Right atrium auricular region (tissue), 2 donors: ENCODE results near the gene DPP3. TPM values are rescaled to one million over a fixed set of nuclear protein-coding genes. Genes with fewer than 3 reads are reported as not detected.

ENCODE experiments used
- DNase-seq: peaks from one replicate; pipeline ENCODE4 v3.0.0-alpha.2; 2019; ENCODE audit warnings: low spot score
- H3K27ac ChIP-seq, 2 donors: fragments of 200-600 bp; sonication (generic); 1 replicate in 1 of 2; 2 replicates in 1 of 2; pipeline ENCODE4 v1.5.1; 2016 to 2019
- H3K27me3 ChIP-seq, 2 donors: fragments of 200-600 bp; sonication (generic); one replicate each; pipeline versions ENCODE4 v1.5.1 to v1.6.0; 2017 to 2019
- H3K36me3 ChIP-seq: fragments of 200-600 bp; sonication (generic); one replicate; pipeline ENCODE4 v1.5.1; 2016
- H3K4me1 ChIP-seq, 2 donors: fragments of 200-600 bp; sonication (generic); one replicate each; pipeline versions ENCODE4 v1.5.1 to v1.6.0; 2017 to 2019
- H3K4me3 ChIP-seq, 2 donors: fragments of 200-600 bp; sonication (generic); 1 replicate in 1 of 2; 2 replicates in 1 of 2; pipeline ENCODE4 v1.5.1; 2017 to 2019; ENCODE audit warnings: mild to moderate bottlenecking in 1 of 2, moderate library complexity in 1 of 2
- H3K9me3 ChIP-seq, 2 donors: fragments of 200-600 bp; sonication (generic); one replicate each; pipeline ENCODE4 v1.5.1; 2019
- total RNA-seq, 2 donors: library from RNA; depleted of rRNA; stranded (reverse); fragments of >200 nt; gene quantifications; one replicate each; pipeline ENCODE4 v1.1.0, GENCODE V29; 2016
- TF ChIP-seq, protein P1 (sequence below), 2 donors: fragments of 200-600 bp; sonication (generic); IDR thresholded peaks; one replicate each; pipeline ENCODE4 v1.5.1; 2019; ENCODE audit warnings: antibody characterized with exemption in 2 of 2

The DPP3 gene
- total RNA-seq, 2 donors from 2014 or later: 8.2 to 11.1 TPM

DNA sequence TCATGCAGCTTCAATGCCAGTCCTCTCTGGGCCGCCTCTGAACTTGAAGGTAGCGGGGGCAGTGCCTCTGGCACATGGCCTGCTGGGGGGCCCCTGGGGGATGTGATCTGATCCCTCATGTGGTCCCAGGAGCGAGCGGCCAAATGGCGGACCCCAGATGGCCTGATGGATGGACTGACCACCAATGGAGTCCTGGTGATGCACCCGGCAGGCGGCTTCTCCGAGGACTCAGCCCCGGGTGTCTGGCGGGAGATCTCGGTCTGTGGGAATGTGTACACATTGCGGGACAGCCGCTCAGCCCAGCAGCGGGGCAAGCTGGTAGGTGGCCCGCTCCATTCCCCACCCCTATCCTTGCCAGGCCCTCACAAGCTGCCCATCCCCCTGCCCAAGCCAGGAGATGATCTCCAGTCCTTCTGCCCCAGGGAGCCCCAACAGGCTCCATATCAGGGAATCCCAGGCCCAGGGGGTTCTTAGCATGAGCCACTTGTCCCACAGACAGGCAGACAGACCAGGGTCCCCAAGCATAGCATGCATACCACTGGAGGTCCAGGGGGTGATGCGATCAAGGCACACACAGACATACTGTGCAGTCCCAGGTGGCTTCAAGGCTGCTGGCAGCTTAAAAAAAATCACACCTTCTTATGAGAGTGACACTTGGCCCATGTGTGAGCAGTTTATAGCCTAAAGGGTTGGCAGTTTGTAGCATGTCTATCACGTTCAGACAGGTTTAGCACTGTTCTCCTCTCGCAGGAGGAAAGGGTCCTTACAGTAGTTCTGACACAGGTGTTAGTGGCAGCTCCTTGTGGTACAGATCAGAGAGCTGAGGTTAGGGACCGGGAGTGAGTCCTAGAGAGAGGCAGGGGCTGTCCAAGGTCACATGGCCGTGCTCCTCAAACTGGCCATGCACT lies 6.4 kb upstream of the DPP3 start:
- Histone ChIP-seq H3K4me3 (no peak overlapping the region), H3K4me1 (peaks cover 0 to under 1% of the 10 kb centered on the region in 2 donors), H3K27ac (no peak overlapping the region), H3K36me3 (peaks cover 32% of the 10 kb centered on the region), H3K27me3 (no peaks in the 10 kb centered on the region), H3K9me3 (no peaks in the 10 kb centered on the region)
- TF ChIP-seq, protein P1, sequence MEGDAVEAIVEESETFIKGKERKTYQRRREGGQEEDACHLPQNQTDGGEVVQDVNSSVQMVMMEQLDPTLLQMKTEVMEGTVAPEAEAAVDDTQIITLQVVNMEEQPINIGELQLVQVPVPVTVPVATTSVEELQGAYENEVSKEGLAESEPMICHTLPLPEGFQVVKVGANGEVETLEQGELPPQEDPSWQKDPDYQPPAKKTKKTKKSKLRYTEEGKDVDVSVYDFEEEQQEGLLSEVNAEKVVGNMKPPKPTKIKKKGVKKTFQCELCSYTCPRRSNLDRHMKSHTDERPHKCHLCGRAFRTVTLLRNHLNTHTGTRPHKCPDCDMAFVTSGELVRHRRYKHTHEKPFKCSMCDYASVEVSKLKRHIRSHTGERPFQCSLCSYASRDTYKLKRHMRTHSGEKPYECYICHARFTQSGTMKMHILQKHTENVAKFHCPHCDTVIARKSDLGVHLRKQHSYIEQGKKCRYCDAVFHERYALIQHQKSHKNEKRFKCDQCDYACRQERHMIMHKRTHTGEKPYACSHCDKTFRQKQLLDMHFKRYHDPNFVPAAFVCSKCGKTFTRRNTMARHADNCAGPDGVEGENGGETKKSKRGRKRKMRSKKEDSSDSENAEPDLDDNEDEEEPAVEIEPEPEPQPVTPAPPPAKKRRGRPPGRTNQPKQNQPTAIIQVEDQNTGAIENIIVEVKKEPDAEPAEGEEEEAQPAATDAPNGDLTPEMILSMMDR (IDR thresholded peaks at IDR 0.05): no peak
- no peak for DNase-seq

DNA sequence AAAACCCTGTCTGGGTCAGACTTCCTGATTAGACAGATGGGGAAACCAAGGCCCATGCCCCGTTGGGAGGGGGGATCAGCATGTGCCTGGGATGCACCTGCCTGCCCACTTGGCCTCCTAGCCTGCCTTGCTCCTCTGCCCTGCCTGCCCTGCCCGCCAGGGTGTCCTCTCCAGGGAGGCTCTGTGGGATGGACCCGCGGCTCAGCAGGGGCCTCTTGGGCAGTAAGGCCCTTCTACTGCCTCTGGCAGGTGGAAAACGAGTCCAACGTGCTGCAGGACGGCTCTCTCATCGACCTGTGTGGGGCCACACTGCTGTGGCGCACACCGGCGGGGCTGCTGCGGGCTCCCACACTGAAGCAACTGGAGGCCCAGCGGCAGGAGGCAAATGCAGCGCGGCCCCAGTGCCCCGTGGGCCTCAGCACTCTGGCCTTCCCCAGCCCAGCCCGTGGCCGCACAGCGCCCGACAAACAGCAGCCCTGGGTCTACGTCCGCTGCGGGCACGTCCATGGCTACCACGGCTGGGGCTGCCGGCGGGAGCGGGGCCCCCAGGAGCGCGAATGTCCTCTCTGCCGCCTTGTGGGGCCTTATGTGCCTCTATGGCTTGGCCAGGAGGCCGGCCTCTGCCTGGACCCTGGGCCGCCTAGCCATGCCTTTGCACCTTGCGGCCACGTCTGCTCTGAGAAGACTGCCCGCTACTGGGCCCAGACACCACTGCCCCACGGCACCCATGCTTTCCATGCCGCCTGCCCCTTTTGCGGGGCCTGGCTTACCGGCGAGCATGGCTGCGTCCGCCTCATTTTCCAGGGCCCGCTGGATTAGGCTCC lies 4.7 kb upstream of the DPP3 start:
- no peak for DNase-seq
- Histone ChIP-seq H3K27me3 (no peaks in the 10 kb centered on the region), H3K9me3 (no peaks in the 10 kb centered on the region), H3K27ac (no peak overlapping the region), H3K4me3 (no peak overlapping the region), H3K36me3 (peaks cover 32% of the 10 kb centered on the region), H3K4me1 (peaks cover 0 to 11% of the 10 kb centered on the region in 2 donors)
- TF ChIP-seq, protein P1 (IDR thresholded peaks at IDR 0.05): no peak

DNA sequence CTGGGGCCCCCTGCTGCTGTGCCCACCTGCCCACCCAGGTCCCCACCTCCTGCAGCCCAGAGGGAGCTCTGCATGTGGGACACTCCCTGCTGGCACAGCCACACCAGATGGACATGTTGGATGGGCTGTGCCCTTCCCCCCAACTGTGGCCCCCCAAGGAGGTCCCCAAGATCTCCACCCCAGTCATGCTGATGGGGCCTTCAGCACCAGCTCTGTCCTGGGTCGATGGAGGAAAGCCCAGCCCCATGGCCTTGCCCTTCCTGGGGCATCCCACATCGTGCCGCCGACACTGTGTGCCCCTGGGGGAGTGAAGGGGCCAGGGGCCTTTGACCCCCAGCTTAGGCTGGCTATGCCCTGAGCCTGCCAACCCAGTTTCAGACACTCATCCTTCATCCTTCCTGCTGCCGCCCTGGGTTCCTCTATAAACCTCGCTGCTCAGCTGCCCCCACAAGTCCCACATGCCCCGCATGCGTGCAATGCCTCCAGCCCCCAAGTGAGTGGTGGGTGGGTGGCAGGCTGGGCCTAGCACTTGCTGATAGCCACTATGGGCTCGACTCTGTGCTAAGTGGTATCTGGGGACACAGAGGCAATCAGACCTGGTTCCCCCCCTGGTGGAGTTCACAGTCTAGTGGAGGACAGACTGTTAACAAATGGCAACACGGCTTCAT lies 3.9 kb upstream of the DPP3 start:
- TF ChIP-seq, protein P1 (IDR thresholded peaks at IDR 0.05): no peak
- peaks cover 0 to 18% of the 10 kb centered on the region in 2 donors for H3K4me1 ChIP-seq
- H3K4me3 ChIP-seq: no peak overlapping the region
- no peak overlapping the region for H3K27ac ChIP-seq
- DNase-seq: no peak
- H3K27me3 ChIP-seq: no peaks in the 10 kb centered on the region
- peaks cover 32% of the 10 kb centered on the region for H3K36me3 ChIP-seq
- H3K9me3 ChIP-seq: no peaks in the 10 kb centered on the region

DNA sequence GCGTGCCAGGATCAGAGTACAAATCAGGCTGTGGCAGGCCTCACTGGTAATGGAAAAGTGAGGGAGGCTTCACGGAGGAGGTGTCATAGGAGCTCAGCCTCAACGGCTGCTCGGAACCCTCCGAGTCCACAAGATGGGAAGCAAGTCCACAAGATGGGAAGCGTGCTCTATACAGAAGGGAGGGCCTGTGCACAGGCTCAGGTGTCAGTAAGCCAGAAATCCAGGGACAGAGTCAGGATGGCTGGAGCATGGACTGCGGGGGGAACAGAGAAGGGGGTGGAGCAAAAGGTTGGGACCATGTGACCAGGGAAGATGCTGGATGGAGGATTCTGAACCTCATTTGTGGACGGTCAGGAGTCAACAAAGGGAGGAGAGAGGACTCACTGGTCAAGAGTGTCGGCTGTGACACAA lies 3.4 kb upstream of the DPP3 start:
- Histone ChIP-seq H3K27me3 (no peaks in the 10 kb centered on the region), H3K4me1 (peaks cover 0 to 18% of the 10 kb centered on the region in 2 donors), H3K9me3 (no peaks in the 10 kb centered on the region), H3K27ac (no peak overlapping the region), H3K4me3 (no peak overlapping the region), H3K36me3 (peaks cover 32% of the 10 kb centered on the region)
- TF ChIP-seq, protein P1 (IDR thresholded peaks at IDR 0.05): no peak
- no peak for DNase-seq

DNA sequence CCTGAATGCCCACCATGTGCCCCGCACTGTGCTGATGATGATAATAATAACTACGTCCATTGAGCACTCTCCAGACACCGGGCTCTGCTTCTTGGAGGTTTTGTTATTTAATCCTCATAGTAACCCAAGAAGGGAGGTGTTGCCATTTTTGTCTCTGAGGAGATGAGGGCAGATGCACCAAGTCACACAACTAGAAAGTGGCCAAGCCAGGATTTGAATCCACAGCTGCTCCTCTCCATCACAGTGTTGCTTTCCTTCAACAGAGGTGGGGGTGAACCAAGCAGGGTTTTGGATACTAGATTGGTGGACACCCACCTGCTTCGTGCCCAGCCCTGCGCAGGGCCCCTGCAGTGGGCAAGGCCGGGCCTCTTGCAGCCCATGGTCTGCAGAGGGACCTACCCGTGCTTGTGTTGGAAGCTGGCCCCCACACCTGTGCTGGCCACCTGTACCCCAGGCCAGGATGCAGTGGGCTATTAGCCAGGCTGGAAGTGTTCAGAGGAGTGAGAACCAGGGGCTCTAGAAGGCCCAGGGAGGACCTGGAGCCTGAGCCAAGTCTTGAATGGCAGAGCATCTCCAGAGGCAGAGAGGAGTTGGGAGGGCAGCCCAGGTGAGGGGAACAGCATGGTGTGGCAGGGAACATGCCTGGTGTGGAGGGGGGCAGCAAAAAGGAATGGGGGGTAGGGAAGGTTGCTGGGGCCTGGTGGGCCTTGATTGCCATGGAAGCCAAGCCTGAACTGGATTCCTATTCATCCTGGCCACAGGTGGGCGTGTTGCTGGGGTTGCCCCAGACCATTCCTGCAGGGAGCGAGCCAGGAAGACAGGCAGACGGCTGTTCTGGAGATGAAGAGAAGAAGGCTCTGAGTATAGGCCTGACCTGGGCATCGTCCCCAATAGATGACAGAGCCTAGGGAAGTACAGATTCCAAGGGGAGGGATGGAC lies 2.7 kb upstream of the DPP3 start:
- Histone ChIP-seq H3K27me3 (no peaks in the 10 kb centered on the region), H3K27ac (no peak overlapping the region), H3K9me3 (no peaks in the 10 kb centered on the region), H3K36me3 (peaks cover 27% of the 10 kb centered on the region), H3K4me3 (no peak overlapping the region), H3K4me1 (peaks cover 0 to 18% of the 10 kb centered on the region in 2 donors)
- TF ChIP-seq, protein P1 (IDR thresholded peaks at IDR 0.05): no peak
- no peak for DNase-seq
